ENCODE data around the gene TRPM2.

DNA sequence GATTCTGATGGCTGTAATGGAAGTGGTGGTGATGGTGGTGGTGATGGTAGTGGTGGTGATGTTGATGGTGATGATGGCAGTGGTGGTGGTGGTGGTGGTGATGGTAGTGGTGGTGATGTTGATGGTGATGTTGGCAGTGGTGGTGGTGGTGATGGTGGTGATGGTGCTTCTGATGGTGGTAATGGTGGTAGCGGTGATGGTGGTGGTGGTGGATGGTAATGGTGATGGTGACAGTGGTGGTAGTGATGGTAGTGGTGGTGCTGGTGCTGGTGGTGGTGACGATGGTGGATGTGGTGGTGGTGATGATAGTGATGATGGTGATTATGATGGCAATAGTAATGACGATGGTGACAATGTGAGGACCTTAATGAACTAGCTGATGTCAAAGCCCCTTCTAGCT lies 66.3 kb downstream of the TRPM2 start:
- TF ChIP-seq POLR2A (IDR thresholded peaks at IDR 0.05; ENCODE audit: low read depth, low read length) (no peak), EZH2 (IDR thresholded peaks at IDR 0.05; ENCODE audit: borderline replicate concordance, low read depth, low read length, severe bottlenecking) (no peak), FOS (IDR thresholded peaks at IDR 0.05; ENCODE audit: borderline replicate concordance, insufficient read depth, low read length) (no peak), POLR2AphosphoS5 (IDR thresholded peaks at IDR 0.05; ENCODE audit: insufficient read depth, low read depth, low read length) (no peak), JUN (IDR thresholded peaks at IDR 0.05; ENCODE audit: borderline replicate concordance, insufficient read depth, insufficient read length, low read depth) (no peak), GATA2 (IDR thresholded peaks at IDR 0.05; ENCODE audit: insufficient read depth, insufficient read length, low read depth, low read length) (no peak)
- TF ChIP-seq, protein P1, sequence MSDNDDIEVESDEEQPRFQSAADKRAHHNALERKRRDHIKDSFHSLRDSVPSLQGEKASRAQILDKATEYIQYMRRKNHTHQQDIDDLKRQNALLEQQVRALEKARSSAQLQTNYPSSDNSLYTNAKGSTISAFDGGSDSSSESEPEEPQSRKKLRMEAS (IDR thresholded peaks at IDR 0.05; ENCODE audit: insufficient read depth, insufficient read length), result no peak
- TF ChIP-seq, protein P2, sequence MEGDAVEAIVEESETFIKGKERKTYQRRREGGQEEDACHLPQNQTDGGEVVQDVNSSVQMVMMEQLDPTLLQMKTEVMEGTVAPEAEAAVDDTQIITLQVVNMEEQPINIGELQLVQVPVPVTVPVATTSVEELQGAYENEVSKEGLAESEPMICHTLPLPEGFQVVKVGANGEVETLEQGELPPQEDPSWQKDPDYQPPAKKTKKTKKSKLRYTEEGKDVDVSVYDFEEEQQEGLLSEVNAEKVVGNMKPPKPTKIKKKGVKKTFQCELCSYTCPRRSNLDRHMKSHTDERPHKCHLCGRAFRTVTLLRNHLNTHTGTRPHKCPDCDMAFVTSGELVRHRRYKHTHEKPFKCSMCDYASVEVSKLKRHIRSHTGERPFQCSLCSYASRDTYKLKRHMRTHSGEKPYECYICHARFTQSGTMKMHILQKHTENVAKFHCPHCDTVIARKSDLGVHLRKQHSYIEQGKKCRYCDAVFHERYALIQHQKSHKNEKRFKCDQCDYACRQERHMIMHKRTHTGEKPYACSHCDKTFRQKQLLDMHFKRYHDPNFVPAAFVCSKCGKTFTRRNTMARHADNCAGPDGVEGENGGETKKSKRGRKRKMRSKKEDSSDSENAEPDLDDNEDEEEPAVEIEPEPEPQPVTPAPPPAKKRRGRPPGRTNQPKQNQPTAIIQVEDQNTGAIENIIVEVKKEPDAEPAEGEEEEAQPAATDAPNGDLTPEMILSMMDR (IDR thresholded peaks at IDR 0.05; ENCODE audit: extremely low read depth in 1 of 2, insufficient read depth in 1 of 2, low read depth in 1 of 2, low read length in 2 of 2), result no peak

Measured in endothelial cell of umbilical vein (primary cell).